GM12875 (cell line): ENCODE results near the gene FAM83E.
"Not testable (repeated sequence)": the region's sequence is repeated elsewhere in the genome, so short reads cannot be mapped to it uniquely, and the experiment has no call there.

Source experiments
- H3K4me3 ChIP-seq: one replicate; pipeline ENCODE4 v1.5.1; 2011; ENCODE audit warnings: low read depth, low read length, control low read depth
- CTCF ChIP-seq: IDR thresholded peaks from 2 replicates; pipeline ENCODE4 v1.5.1; 2011; ENCODE audit warnings: low read depth, mild to moderate bottlenecking, control low read depth, inconsistent platforms, low read length, moderate library complexity, borderline replicate concordance; ENCODE audit not compliant: insufficient read depth

FAM83E gene

GRCh38 chr19:48658483-48658882 lies 43.6 kb upstream of the FAM83E start:
- TF ChIP-seq CTCF: no peak
- no peak overlapping the region for H3K4me3 ChIP-seq

- H3K4me3 ChIP-seq: not testable (repeated sequence)
Measured at GRCh38 chr19:48657828-48658227, 43.0 kb upstream of the FAM83E start.

DNA sequence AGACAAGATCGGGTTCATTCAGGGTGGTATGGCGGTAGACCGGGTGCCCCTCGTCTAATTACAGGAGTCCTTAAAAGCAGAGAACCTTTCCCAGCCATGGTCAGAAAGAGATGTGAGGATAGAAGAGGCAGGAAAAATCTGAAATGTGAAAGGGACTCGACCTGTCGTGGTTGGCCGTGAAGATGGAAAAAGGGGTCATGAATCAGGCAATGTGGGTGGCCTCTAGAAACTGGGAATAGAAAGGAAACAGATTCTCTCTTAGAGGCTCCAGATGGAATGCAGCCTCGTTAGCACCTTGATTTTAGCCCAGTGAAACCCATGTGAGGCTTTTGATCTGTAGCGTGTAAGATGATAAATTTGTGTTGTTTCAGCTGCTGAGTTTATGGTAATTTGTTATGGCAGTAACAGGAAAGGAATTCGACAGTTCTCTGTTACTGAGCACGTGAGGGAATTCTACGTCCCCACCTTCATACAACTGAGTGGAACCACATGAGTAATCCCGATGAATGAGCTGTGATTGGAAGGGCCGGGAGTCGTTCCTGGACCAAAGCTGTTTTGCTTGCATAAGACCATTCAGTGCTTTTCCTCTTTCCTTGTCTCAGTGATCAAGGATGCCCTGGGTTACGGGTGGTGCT lies 42.1 kb upstream of the FAM83E start:
- no peak overlapping the region for H3K4me3 ChIP-seq
- no peak for TF ChIP-seq CTCF

DNA sequence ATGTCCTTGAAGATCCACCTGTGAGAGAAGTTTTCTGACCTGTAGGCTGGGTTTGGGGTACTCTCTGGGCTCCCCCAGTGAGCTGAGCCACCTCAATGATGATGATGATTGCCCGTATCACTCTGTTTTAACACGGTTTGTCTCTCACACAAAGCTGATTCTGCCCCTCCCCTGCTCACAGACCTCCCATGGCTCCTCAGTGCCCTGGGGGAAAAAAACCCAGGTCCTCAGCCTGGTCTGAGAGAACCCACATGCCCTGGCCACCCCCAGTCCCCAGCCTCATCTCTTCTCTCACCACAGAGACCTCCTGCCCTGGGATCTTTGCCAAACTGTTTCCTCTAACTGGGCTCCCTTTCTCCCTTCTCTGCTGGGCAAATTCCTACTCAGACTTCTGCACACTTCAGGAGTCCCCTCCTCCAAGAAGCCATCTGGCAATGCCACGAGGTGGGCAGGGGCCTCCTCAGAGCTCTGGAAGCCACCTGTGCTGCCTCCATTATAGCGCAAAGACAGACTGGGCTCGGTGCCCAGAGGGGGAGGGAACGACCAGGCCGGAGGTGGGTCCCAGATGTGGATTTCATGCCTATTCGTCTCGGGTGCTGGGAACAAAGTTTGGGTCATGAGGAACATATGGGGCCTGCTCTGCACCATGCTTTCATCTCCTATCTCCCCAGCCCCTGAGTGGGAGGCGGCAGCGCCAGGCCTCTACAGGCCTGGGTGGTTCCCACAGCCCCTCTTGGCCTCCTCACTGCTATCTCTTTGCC lies 39.6 kb upstream of the FAM83E start:
- TF ChIP-seq CTCF: no peak

DNA sequence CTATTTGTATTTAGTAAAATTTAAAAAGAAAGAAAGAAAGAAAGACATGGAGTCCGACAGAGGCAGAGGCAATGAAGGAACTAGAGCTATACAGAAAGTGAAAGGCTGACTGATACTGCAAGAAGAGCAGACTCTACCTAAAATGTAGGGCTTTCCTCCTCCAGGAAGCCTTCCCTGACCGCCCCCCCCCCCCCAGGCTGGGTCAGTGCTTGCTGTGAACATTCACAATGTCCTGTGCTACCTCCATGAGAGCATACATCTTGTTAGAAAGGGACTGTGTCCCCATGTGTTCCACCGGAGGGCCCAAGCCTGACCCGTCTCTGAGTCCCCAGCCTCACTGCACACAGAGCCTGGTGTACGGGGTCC lies 36.8 kb upstream of the FAM83E start:
- no peak for TF ChIP-seq CTCF
- H3K4me3 ChIP-seq: no peak overlapping the region

More for the DNA sequence above, 39.6 kb upstream of the FAM83E start:
- H3K4me3 ChIP-seq: no peak overlapping the region

DNA sequence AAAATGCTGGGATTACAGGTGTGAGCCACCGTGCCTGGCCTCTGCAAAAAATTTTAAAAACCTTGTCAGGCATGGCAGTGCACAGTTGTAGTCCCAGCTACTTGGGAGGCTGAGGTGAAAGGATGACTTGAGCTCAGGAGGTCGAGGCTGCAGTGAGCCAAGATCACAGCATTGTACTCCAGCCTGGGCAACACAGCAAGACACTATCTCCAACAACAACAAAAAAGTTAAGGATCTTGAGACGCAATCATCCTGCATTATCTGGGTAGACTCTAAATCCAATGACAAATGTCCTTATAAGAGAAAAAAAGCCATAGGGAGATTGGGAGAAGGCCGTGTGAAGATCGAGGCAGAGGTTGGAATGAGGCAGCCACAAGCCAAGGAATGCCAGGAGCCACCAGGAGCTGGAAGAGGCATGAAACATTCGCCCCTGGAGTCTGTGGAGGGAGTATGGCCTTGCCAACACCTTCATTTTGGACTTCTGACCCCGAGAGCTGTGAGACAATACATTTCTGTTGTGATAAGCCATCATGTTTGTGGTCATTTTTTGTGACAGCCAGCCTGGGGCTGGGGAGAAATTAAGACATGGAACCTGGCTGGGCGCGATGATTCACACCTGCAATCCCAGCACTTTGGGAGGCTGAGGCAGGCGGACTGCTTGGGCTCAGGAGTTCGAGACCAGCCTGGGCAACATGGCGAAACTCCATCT lies 36.3 kb upstream of the FAM83E start:
- TF ChIP-seq CTCF: no peak
- no peak overlapping the region for H3K4me3 ChIP-seq

DNA sequence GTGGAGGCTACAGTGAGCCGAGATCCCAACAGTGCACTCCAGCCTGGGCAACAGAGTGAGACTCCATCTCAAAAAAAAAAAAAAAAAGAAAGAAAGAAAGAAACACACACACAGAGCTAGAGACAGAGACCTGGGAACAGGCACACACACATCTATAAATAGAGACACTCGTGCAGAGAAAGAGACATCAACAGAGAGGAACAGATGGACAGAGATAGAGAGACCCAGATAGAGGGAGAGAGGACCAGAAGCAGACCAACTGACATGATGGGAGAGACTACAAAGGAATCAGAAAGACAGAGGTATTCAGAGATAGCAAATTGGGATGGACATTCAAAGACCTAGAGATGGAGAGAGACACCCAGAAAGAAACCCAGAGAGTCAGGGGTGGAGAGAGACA lies 33.3 kb upstream of the FAM83E start:
- TF ChIP-seq CTCF: no peak
- no peak overlapping the region for H3K4me3 ChIP-seq
